NT2/D1 (cell line): ENCODE measurements around the gene ANKRD39.

Source experiments
- DNase-seq: peaks from one replicate; pipeline ENCODE4 v3.0.0-alpha.2; 2011; ENCODE audit warnings: low read depth, low spot score
- H3K27me3 ChIP-seq: 2 replicates; pipeline ENCODE4 v1.6.0; 2011; ENCODE audit warnings: mild to moderate bottlenecking; ENCODE audit not compliant: insufficient read length, insufficient read depth
- H3K36me3 ChIP-seq: 2 replicates; pipeline ENCODE4 v1.6.1; 2011; ENCODE audit warnings: mild to moderate bottlenecking, low read length, mixed read lengths; ENCODE audit not compliant: insufficient read depth, insufficient read length
- H3K4me1 ChIP-seq: 2 replicates; pipeline ENCODE4 v1.5.1; 2011; ENCODE audit not compliant: insufficient read depth, insufficient read length
- H3K4me3 ChIP-seq: 2 replicates; pipeline ENCODE4 v1.5.1; 2011; ENCODE audit warnings: low read depth; ENCODE audit not compliant: insufficient read length
- H3K9ac ChIP-seq: 2 replicates; pipeline ENCODE4 v1.6.0; 2011; ENCODE audit warnings: low read depth; ENCODE audit not compliant: insufficient read length
- H3K9me3 ChIP-seq: 2 replicates; pipeline ENCODE4 v1.5.1; 2011; ENCODE audit warnings: mild to moderate bottlenecking, low read length; ENCODE audit not compliant: insufficient read depth
- SUZ12 ChIP-seq: IDR thresholded peaks from 2 replicates; pipeline ENCODE4 v1.6.1; 2011; ENCODE audit not compliant: insufficient read length, insufficient read depth; ENCODE audit errors: extremely low read depth
- YY1 ChIP-seq: IDR thresholded peaks from 2 replicates; pipeline ENCODE4 v1.6.1; 2011; ENCODE audit not compliant: insufficient read length, insufficient read depth
- ZNF274 ChIP-seq: IDR thresholded peaks from 2 replicates; pipeline ENCODE4 v1.6.1; 2011; ENCODE audit warnings: mild to moderate bottlenecking, low read depth, low read length

ANKRD39 gene

GRCh38 chr2:96815326-96816126 is 42.3 kb downstream of the ANKRD39 start:
- no peak for DNase-seq
- TF ChIP-seq SUZ12 (no peak), YY1 (no peak), ZNF274 (no peak)
- peaks cover 26% of the 10 kb centered on the region for H3K36me3 ChIP-seq

GRCh38 chr2:96813656-96814055 is 44.2 kb downstream of the ANKRD39 start:
- H3K27me3 ChIP-seq, result peaks cover 21% of the 10 kb centered on the region
- no peaks in the 10 kb centered on the region for H3K9me3 ChIP-seq
- H3K9ac ChIP-seq, result no peak overlapping the region
- no peak overlapping the region for H3K4me3 ChIP-seq
- peaks cover 4% of the 10 kb centered on the region for H3K4me1 ChIP-seq
- no peak for TF ChIP-seq SUZ12
- no peak for TF ChIP-seq ZNF274
- no peak for TF ChIP-seq YY1
- peaks cover 35% of the 10 kb centered on the region for H3K36me3 ChIP-seq
- DNase-seq, result no peak

More at GRCh38 chr2:96815326-96816126, 42.3 kb downstream of the ANKRD39 start:
- Histone ChIP-seq H3K9me3 (no peaks in the 10 kb centered on the region), H3K9ac (peak overlapping the region; percentile 70), H3K4me3 (peak overlapping the region; percentile 56), H3K4me1 (peaks cover 11% of the 10 kb centered on the region), H3K27me3 (peaks cover 21% of the 10 kb centered on the region)

- Histone ChIP-seq H3K9me3 (no peaks in the 10 kb centered on the region), H3K27me3 (peaks cover 9% of the 10 kb centered on the region), H3K9ac (no peak overlapping the region), H3K4me3 (no peak overlapping the region), H3K4me1 (no peaks in the 10 kb centered on the region), H3K36me3 (peaks cover 35% of the 10 kb centered on the region)
- TF ChIP-seq SUZ12, result no peak
- no peak for TF ChIP-seq YY1
- TF ChIP-seq ZNF274, result no peak
- DNase-seq, result no peak
These were observed 45.9 kb downstream of the ANKRD39 start for GRCh38 chr2:96811917-96812316.

- Histone ChIP-seq H3K36me3 (peaks cover 35% of the 10 kb centered on the region), H3K9ac (no peak overlapping the region), H3K9me3 (no peaks in the 10 kb centered on the region), H3K4me1 (no peaks in the 10 kb centered on the region), H3K4me3 (no peak overlapping the region), H3K27me3 (peaks cover 9% of the 10 kb centered on the region)
- DNase-seq, result no peak
- TF ChIP-seq YY1 (no peak), SUZ12 (no peak), ZNF274 (no peak)
These were observed 47.0 kb downstream of the ANKRD39 start for GRCh38 chr2:96810783-96811192.

GRCh38 chr2:96809951-96810782 is 47.6 kb downstream of the ANKRD39 start:
- peaks cover 35% of the 10 kb centered on the region for H3K36me3 ChIP-seq
- no peaks in the 10 kb centered on the region for H3K9me3 ChIP-seq
- no peak overlapping the region for H3K9ac ChIP-seq
- DNase-seq, result no peak
- no peak overlapping the region for H3K4me3 ChIP-seq
- H3K4me1 ChIP-seq, result no peaks in the 10 kb centered on the region
- peaks cover 4% of the 10 kb centered on the region for H3K27me3 ChIP-seq
- TF ChIP-seq ZNF274 (no peak), SUZ12 (no peak), YY1 (no peak)

GRCh38 chr2:96809216-96809882 is 48.5 kb downstream of the ANKRD39 start:
- no peaks in the 10 kb centered on the region for H3K27me3 ChIP-seq
- DNase-seq, result no peak
- H3K4me1 ChIP-seq, result no peaks in the 10 kb centered on the region
- H3K4me3 ChIP-seq, result no peak overlapping the region
- TF ChIP-seq SUZ12 (no peak), YY1 (no peak), ZNF274 (no peak)
- no peaks in the 10 kb centered on the region for H3K9me3 ChIP-seq
- peaks cover 35% of the 10 kb centered on the region for H3K36me3 ChIP-seq
- H3K9ac ChIP-seq, result no peak overlapping the region
